Measurements from ENCODE around the gene TXNRD1.
"Not testable (repeated sequence)": the region's sequence is repeated elsewhere in the genome, so short reads cannot be mapped to it uniquely, and the experiment has no call there.

Gene TXNRD1

GRCh38 chr12:104280717-104281458 lies 65.3 kb downstream of the TXNRD1 start:
- no peak for DNase-seq (ENCODE audit: low read depth)

GRCh38 chr12:104281636-104282035 lies 66.1 kb downstream of the TXNRD1 start:
- no peak for DNase-seq (ENCODE audit: low read depth)

- no peak for DNase-seq (ENCODE audit: low read depth)
These were observed 66.5 kb downstream of the TXNRD1 start for GRCh38 chr12:104282109-104282508.

- no peak for DNase-seq (ENCODE audit: low read depth)
These were observed 70.3 kb downstream of the TXNRD1 start for GRCh38 chr12:104285740-104286515.

- DNase-seq (ENCODE audit: low read depth): peak; percentile 81
These were observed 71.2 kb downstream of the TXNRD1 start for GRCh38 chr12:104286516-104287482.

- DNase-seq (ENCODE audit: low read depth): peak; percentile 74
These were observed 73.2 kb downstream of the TXNRD1 start for GRCh38 chr12:104288635-104289274.

GRCh38 chr12:104290320-104290719 lies 74.7 kb downstream of the TXNRD1 start:
- DNase-seq (ENCODE audit: low read depth): no peak

GRCh38 chr12:104290855-104291254 lies 75.3 kb downstream of the TXNRD1 start:
- no peak for DNase-seq (ENCODE audit: low read depth)

- no peak for DNase-seq (ENCODE audit: low read depth)
These were observed 76.4 kb downstream of the TXNRD1 start for GRCh38 chr12:104291867-104292524.

GRCh38 chr12:104292872-104293794 lies 77.6 kb downstream of the TXNRD1 start:
- no peak for DNase-seq (ENCODE audit: low read depth)

- not testable (repeated sequence) for DNase-seq (ENCODE audit: low read depth)
These were observed 78.7 kb downstream of the TXNRD1 start for GRCh38 chr12:104294158-104294859.

- no peak for DNase-seq (ENCODE audit: low read depth)
These were observed 79.5 kb downstream of the TXNRD1 start for GRCh38 chr12:104294927-104295668.

GRCh38 chr12:104295954-104296353 lies 80.4 kb downstream of the TXNRD1 start:
- no peak for DNase-seq (ENCODE audit: low read depth)

GRCh38 chr12:104296718-104297117 lies 81.1 kb downstream of the TXNRD1 start:
- no peak for DNase-seq (ENCODE audit: low read depth)

- DNase-seq (ENCODE audit: low read depth): no peak
These were observed 82.0 kb downstream of the TXNRD1 start for GRCh38 chr12:104297477-104298113.

GRCh38 chr12:104299842-104300481 lies 84.4 kb downstream of the TXNRD1 start:
- DNase-seq (ENCODE audit: low read depth): no peak

- peak; percentile 89 for DNase-seq (ENCODE audit: low read depth)
These were observed 88.1 kb downstream of the TXNRD1 start, which contains the start of gene EID3 for GRCh38 chr12:104303538-104304151. Gene EID3, plus strand, starts transcription at chr12:104303739. Its CDS starts 196 bp downstream, at chr12:104303935.
